Activated CD4-positive, CD25-positive, alpha-beta regulatory T cell treated with anti-CD3 and anti-CD28 coated beads, Interleukin-2, amount 50 U/mL, for 16 hours (primary cell): ENCODE data around the gene PARD3B.

Experiments
- DNase-seq: peaks from one replicate; pipeline ENCODE4 v3.0.0-alpha.2; 2020; ENCODE audit warnings: low read depth, low spot score

The PARD3B gene

GRCh38 chr2:205650450-205650849, 1105.2 kb downstream of the PARD3B start:
- no peak for DNase-seq

GRCh38 chr2:205650931-205651330, 1105.7 kb downstream of the PARD3B start:
- DNase-seq, result no peak

GRCh38 chr2:205651719-205652118, 1106.4 kb downstream of the PARD3B start:
- DNase-seq, result no peak

- no peak for DNase-seq
Observed at GRCh38 chr2:205654878-205655605, 1109.8 kb downstream of the PARD3B start.

GRCh38 chr2:205655779-205656456, 1110.6 kb downstream of the PARD3B start:
- no peak for DNase-seq

- no peak for DNase-seq
Observed at GRCh38 chr2:205656461-205656860, 1111.2 kb downstream of the PARD3B start.

- DNase-seq, result no peak
Observed at GRCh38 chr2:205656941-205657340, 1111.7 kb downstream of the PARD3B start.

- no peak for DNase-seq
Observed at GRCh38 chr2:205657579-205657978, 1112.3 kb downstream of the PARD3B start.

GRCh38 chr2:205658068-205658467, 1112.8 kb downstream of the PARD3B start:
- no peak for DNase-seq

- no peak for DNase-seq
Observed at GRCh38 chr2:205658572-205658971, 1113.3 kb downstream of the PARD3B start.

- DNase-seq, result no peak
Observed at GRCh38 chr2:205659922-205660321, 1114.6 kb downstream of the PARD3B start.

GRCh38 chr2:205660521-205661124, 1115.3 kb downstream of the PARD3B start:
- no peak for DNase-seq

GRCh38 chr2:205661281-205661680, 1116.0 kb downstream of the PARD3B start:
- no peak for DNase-seq

GRCh38 chr2:205662206-205662965, 1117.1 kb downstream of the PARD3B start:
- no peak for DNase-seq

- no peak for DNase-seq
Observed at GRCh38 chr2:205665791-205666190, 1120.5 kb downstream of the PARD3B start.
